A549 (cell line): Measurements from ENCODE around the gene ATG3. TPM values are rescaled to one million over a fixed set of nuclear protein-coding genes. Genes with fewer than 3 reads are reported as not detected.
"Not testable (repeated sequence)": the region's sequence is repeated elsewhere in the genome, so short reads cannot be mapped to it uniquely, and the experiment has no call there.

Experiments used
- ATAC-seq, 2 experiments: fragments of 200-7000 bp in 1 of 2; fragments of >200 bp in 1 of 2; cut with Nextera tagmentation in 1 of 2; cut with Tn5 transposase in 1 of 2; 3 replicates each; pipeline versions ENCODE4 v1.8.0 to v1.9.1; 2018 to 2020; ENCODE audit warnings: mild to moderate bottlenecking in 1 of 2, moderate library complexity in 1 of 2
- CTCF ChIA-PET: fragments of 300-600 bp; sonication (Branson Sonifier 250); formaldehyde crosslinking; extraction: SDS; loops from one replicate; lab custom pipeline; 2021; ENCODE audit warnings: antibody characterized with exemption, inconsistent platforms; lab: Yijun Ruan, JAX
- POLR2A ChIA-PET: fragments of 350-600 bp; formaldehyde crosslinking; extraction: SDS; loops from one replicate; lab custom pipeline; 2021; ENCODE audit warnings: antibody characterized with exemption, inconsistent platforms; lab: Yijun Ruan, JAX
- DNase-seq, 2 experiments: peaks; one replicate each; pipeline versions ENCODE4 v3.0.0 to v3.0.0-alpha.2; 2011 to 2016; ENCODE audit warnings: low read depth in 1 of 2, low spot score in 1 of 2
- FAIRE-seq: peaks from 2 replicates; lab custom pipeline; 2011; peaks lifted over from hg19 to GRCh38; lab: Jason Lieb, UNC
- H3K27ac ChIP-seq, 2 experiments: fragments of >200 bp; sonication (Bioruptor Twin); formaldehyde crosslinking; 3 replicates each; pipeline ENCODE4 v1.5.1; 2016 to 2017
- H3K4me1 ChIP-seq: fragments of >200 bp; sonication (Bioruptor Twin); formaldehyde crosslinking; 3 replicates; pipeline ENCODE4 v1.6.1; 2016
- H3K4me2 ChIP-seq: fragments of >200 bp; sonication (Bioruptor Twin); formaldehyde crosslinking; 3 replicates; pipeline ENCODE4 v1.6.1; 2016
- H3K4me3 ChIP-seq: fragments of >200 bp; sonication (Bioruptor Twin); formaldehyde crosslinking; 3 replicates; pipeline ENCODE4 v1.5.1; 2016
- H3K9me3 ChIP-seq: fragments of >200 bp; sonication (Bioruptor Twin); formaldehyde crosslinking; 3 replicates; pipeline ENCODE4 v1.6.1; 2016
- BCL3 ChIP-seq: fragments of >200 bp; sonication (Bioruptor Twin); formaldehyde crosslinking; IDR thresholded peaks from 3 replicates; pipeline ENCODE4 v1.6.1; 2016
- CBX8 ChIP-seq: fragments of 200-600 bp; sonication (generic); IDR thresholded peaks from 2 replicates; pipeline ENCODE4 v1.6.1; 2016
- CHD2 ChIP-seq: fragments of 150-350 bp; IDR thresholded peaks from 2 replicates; pipeline ENCODE4 v1.6.1; 2014; ENCODE audit warnings: low read length; ENCODE audit not compliant: partially characterized antibody
- CTCF ChIP-seq: fragments of >200 bp; sonication (Bioruptor Twin); formaldehyde crosslinking; IDR thresholded peaks from 3 replicates; pipeline ENCODE4 v1.5.1; 2016
- E2F6 ChIP-seq: IDR thresholded peaks from 2 replicates; pipeline ENCODE4 v1.6.1; 2012; ENCODE audit warnings: low read depth, borderline replicate concordance
- FOSL2 ChIP-seq, 2 experiments: fragments of 450-650 bp in 1 of 2; fragments of >200 bp in 1 of 2; sonication (Bioruptor Twin) in 1 of 2; formaldehyde crosslinking; IDR thresholded peaks; 2 replicates each; pipeline versions ENCODE4 v1.5.0 to v1.6.1; 2016 to 2020; ENCODE audit warnings: mild to moderate bottlenecking in 1 of 2, moderate library complexity in 1 of 2
- GATA3 ChIP-seq: IDR thresholded peaks from 2 replicates; pipeline ENCODE4 v1.6.1; 2012; ENCODE audit warnings: borderline replicate concordance
- JUN ChIP-seq, 2 experiments: fragments of >200 bp; sonication (Bioruptor Twin); formaldehyde crosslinking; IDR thresholded peaks; 2 replicates in 1 of 2; 3 replicates in 1 of 2; pipeline ENCODE4 v1.6.1; 2016 to 2017
- MAX ChIP-seq: IDR thresholded peaks from 2 replicates; pipeline ENCODE4 v1.6.1; 2012
- MAZ ChIP-seq: fragments of 150-350 bp; IDR thresholded peaks from 2 replicates; pipeline ENCODE4 v1.6.1; 2014; ENCODE audit warnings: antibody characterized with exemption, low read depth, low read length, borderline replicate concordance
- NFE2L2 ChIP-seq: fragments of 150-350 bp; conservative IDR thresholded peaks from 2 replicates; pipeline ENCODE4 v1.6.1; 2014; ENCODE audit warnings: low read length
- PBX3 ChIP-seq: IDR thresholded peaks from 2 replicates; pipeline ENCODE4 v1.6.1; 2012
- POLR2AphosphoS2 ChIP-seq: conservative IDR thresholded peaks from 2 replicates; pipeline ENCODE4 v1.6.1; 2012; ENCODE audit warnings: low read length, improper control_type of control experiment, inconsistent platforms
- RAD21 ChIP-seq, 2 experiments: fragments of >200 bp in 1 of 2; sonication (Bioruptor Twin) in 1 of 2; formaldehyde crosslinking in 1 of 2; IDR thresholded peaks in 1 of 2; conservative IDR thresholded peaks in 1 of 2; 2 replicates in 1 of 2; 3 replicates in 1 of 2; pipeline ENCODE4 v1.6.1; 2012 to 2018; ENCODE audit warnings: inconsistent platforms in 1 of 2
- SMC3 ChIP-seq: fragments of >200 bp; sonication (Bioruptor Twin); formaldehyde crosslinking; IDR thresholded peaks from 3 replicates; pipeline ENCODE4 v1.6.1; 2018; ENCODE audit warnings: inconsistent platforms
- USF2 ChIP-seq: fragments of 450-650 bp; IDR thresholded peaks from 2 replicates; pipeline ENCODE4 v1.6.1; 2014; ENCODE audit warnings: antibody characterized with exemption
- ZFP36 ChIP-seq: fragments of 450-650 bp; IDR thresholded peaks from 2 replicates; pipeline ENCODE4 v1.6.1; 2014; ENCODE audit warnings: borderline replicate concordance; ENCODE audit not compliant: partially characterized antibody
- WGBS: methylation state at CpG from one replicate; pipeline ENCODE4 v1.1.6; 2017; ENCODE audit errors: missing lambda C conversion rate; 5-methylcytosine and 5-hydroxymethylcytosine counted together
- polyA plus RNA-seq, 4 experiments: library from polyadenylated mRNA; depleted of rRNA in 3 of 4; stranded (reverse); fragments of >200 nt; fragmentation: RNase III in 1 of 4; extraction: RNeasy Plus Mini Kit Qiagen cat#74134 plus additional on column Dnase treatment in 1 of 4; gene quantifications; 2 replicates in 3 of 4; 3 replicates in 1 of 4; pipeline ENCODE4 v1.2.3, GENCODE V29; 2011 to 2017

Gene ATG3
- polyA plus RNA-seq, 2 of the 4 experiments (the other 2 are of a cell fraction): 50.2 to 74.5 TPM

GRCh38 chr3:112530573-112530972, 31.2 kb downstream of the ATG3 start:
- Histone ChIP-seq H3K4me3 (no peak overlapping the region), H3K9me3 (no peaks in the 10 kb centered on the region), H3K4me1 (peaks cover 14% of the 10 kb centered on the region; the same call in 2 of the 3 replicates), H3K4me2 (peak overlapping the region; percentile 46), H3K27ac (no peak overlapping the region)
- DNase-seq (peak; percentile 10 to 59), FAIRE-seq (peak; percentile 18), ATAC-seq (peak; percentile 47 to 76; a peak in 4 of 6 replicates)
- TF ChIP-seq SMC3 (no peak), FOSL2 (IDR thresholded peaks at IDR 0.05) (no peak), FOSL2 (CRISPR knock-in tag; IDR thresholded peaks at IDR 0.05) (peak; percentile 16; the same call in 1 of the 2 replicates), JUN (IDR thresholded peaks at IDR 0.05) (0 out of 5 replicates have a peak, but pooled peaks of 1 of the 2 experiments have one; percentile 25)
- CTCF ChIA-PET: interaction anchor here (0.7 to 1.1 kb wide), 6 partner anchors 11 to 392 kb away, joined by 3 to 4 read pairs (median 4); no protein-coding TSS in a partner anchor
- POLR2A ChIA-PET: no interaction called here
- WGBS: 18% methylated on average over 3 of the region's 3 CpGs

- DNase-seq, H3K4me3 ChIP-seq, H3K4me2 ChIP-seq, CTCF ChIA-PET, ATAC-seq, POLR2A ChIA-PET, H3K4me1 ChIP-seq, FAIRE-seq, H3K9me3 ChIP-seq, H3K27ac ChIP-seq: not testable (repeated sequence)
- WGBS: 96% methylated on average over 6 of the region's 6 CpGs
Observed at GRCh38 chr3:112524127-112524526, 37.6 kb downstream of the ATG3 start.

GRCh38 chr3:112519424-112520001, 42.2 kb downstream of the ATG3 start:
- DNase-seq: peak; percentile 50 to 73
- 90% methylated on average over 2 of the region's 2 CpGs for WGBS
- ATAC-seq: peak; percentile 87 to 97; a peak in 5 of 6 replicates
- TF ChIP-seq SMC3 (peak; percentile 86), POLR2AphosphoS2 (no peak), RAD21 (conservative IDR thresholded peaks at IDR 0.05 in 1 of 2, IDR thresholded peaks at IDR 0.05 in 1 of 2) (peak; percentile 77 to 78), PBX3 (no peak), CTCF (peak; percentile 80)
- TF ChIP-seq, all 56 proteins: peak for 3
- POLR2A ChIA-PET: no interaction called here
- no peak overlapping the region for H3K4me2 ChIP-seq
- H3K9me3 ChIP-seq: no peaks in the 10 kb centered on the region
- CTCF ChIA-PET: interaction anchor here (0.7 to 2.0 kb wide), 10 partner anchors 12 to 394 kb away, joined by 3 to 22 read pairs (median 4); partner anchors contain the start of gene SLC9C1
- FAIRE-seq: peak; percentile 56
- no peak overlapping the region for H3K27ac ChIP-seq
- H3K4me1 ChIP-seq: no peaks in the 10 kb centered on the region
- H3K4me3 ChIP-seq: no peak overlapping the region

- H3K4me1 ChIP-seq, POLR2A ChIA-PET, DNase-seq, H3K27ac ChIP-seq, ATAC-seq, H3K9me3 ChIP-seq, H3K4me2 ChIP-seq, H3K4me3 ChIP-seq, FAIRE-seq: not testable (repeated sequence)
- WGBS: 53% methylated on average over 3 of the region's 3 CpGs
- CTCF ChIA-PET: interaction anchor here (0.9 to 1.4 kb wide), 3 partner anchors 12 to 380 kb away, joined by 3 to 12 read pairs (median 4); no protein-coding TSS in a partner anchor
Observed at GRCh38 chr3:112518970-112519369, 42.8 kb downstream of the ATG3 start.

GRCh38 chr3:112514527-112515128, 47.1 kb downstream of the ATG3 start:
- ATAC-seq (no peak), FAIRE-seq (no peak), DNase-seq (no peak)
- WGBS: 11% methylated on average over 2 of the region's 2 CpGs
- TF ChIP-seq CBX8 (no peak), E2F6 (no peak), BCL3 (no peak), NFE2L2 (no peak), GATA3 (no peak), ZFP36 (no peak), MAZ (no peak), CHD2 (no peak), USF2 (no peak), MAX (no peak)
- H3K9me3 ChIP-seq: no peaks in the 10 kb centered on the region; the same call in 2 of the 3 replicates
- H3K4me1 ChIP-seq: no peaks in the 10 kb centered on the region
- no peak overlapping the region for H3K4me3 ChIP-seq
- ChIA-PET POLR2A (no interaction called here), CTCF (no interaction called here)
- H3K4me2 ChIP-seq: no peak overlapping the region
- H3K27ac ChIP-seq: no peak overlapping the region
